K562 (cell line): ENCODE results near the gene KCP.

Source experiments
- CTCF ChIP-seq, 3 experiments: IDR thresholded peaks in 2 of 3; conservative IDR thresholded peaks in 1 of 3; 2 replicates each; pipeline ENCODE4 v1.5.1; 2011 to 2012; ENCODE audit warnings: low read length in 3 of 3, mild to moderate bottlenecking in 3 of 3, control low read depth in 2 of 3, improper control_type of control experiment in 1 of 3, inconsistent platforms in 1 of 3, low read depth in 1 of 3, mixed read lengths in 1 of 3, moderate library complexity in 1 of 3; ENCODE audit not compliant: insufficient read depth in 2 of 3
- ELF1 ChIP-seq: fragments of 200-800 bp; sonication (Bioruptor generic); IDR thresholded peaks from 2 replicates; pipeline ENCODE4 v1.6.1; 2016; ENCODE audit warnings: missing genetic modification characterization, missing compliant biosample characterization
- FOS ChIP-seq: IDR thresholded peaks from 3 replicates; pipeline ENCODE4 v1.6.1; 2011; ENCODE audit not compliant: insufficient read length; ENCODE audit errors: extremely low read depth
- MBD2 ChIP-seq: sonication (generic); IDR thresholded peaks from 2 replicates; pipeline ENCODE4 v1.6.1; 2016; ENCODE audit warnings: low read depth, borderline replicate concordance
- MCM5 ChIP-seq: fragments of 450-650 bp; IDR thresholded peaks from 2 replicates; pipeline ENCODE4 v1.6.1; 2016; ENCODE audit warnings: low read depth
- NCOA1 ChIP-seq: fragments of 450-650 bp; IDR thresholded peaks from 2 replicates; pipeline ENCODE4 v1.6.1; 2016; ENCODE audit warnings: low read depth
- NRF1 ChIP-seq, 2 experiments: fragments of 450-650 bp; IDR thresholded peaks in 1 of 2; conservative IDR thresholded peaks in 1 of 2; 2 replicates each; pipeline ENCODE4 v1.6.1; 2014; ENCODE audit warnings: mild to moderate bottlenecking in 2 of 2
- POLR2A ChIP-seq: fragments of 450-650 bp; conservative IDR thresholded peaks from 2 replicates; pipeline ENCODE4 v1.6.1; 2016
- POLR2AphosphoS5 ChIP-seq: IDR thresholded peaks from 2 replicates; pipeline ENCODE4 v1.6.1; 2011; ENCODE audit warnings: mild to moderate bottlenecking, low read depth, low read length, moderate library complexity; ENCODE audit not compliant: control insufficient read depth, insufficient read depth
- RB1 ChIP-seq: fragments of 450-650 bp; IDR thresholded peaks from 2 replicates; pipeline ENCODE4 v1.6.1; 2017; ENCODE audit warnings: low read depth, mild to moderate bottlenecking
- SMAD4 ChIP-seq: fragments of 250-450 bp; sonication (Bioruptor Pico); conservative IDR thresholded peaks from 2 replicates; pipeline ENCODE4 v1.8.0; 2021; ENCODE audit warnings: inconsistent platforms, mild to moderate bottlenecking, moderate library complexity

- no peak for TF ChIP-seq POLR2AphosphoS5
- TF ChIP-seq NRF1 (conservative IDR thresholded peaks at IDR 0.05 in 1 of 2, IDR thresholded peaks at IDR 0.05 in 1 of 2), result no peak
- no peak for TF ChIP-seq RB1
- TF ChIP-seq POLR2A, result no peak
- no peak for TF ChIP-seq MCM5
- TF ChIP-seq NCOA1, result no peak
- no peak for TF ChIP-seq ELF1 (tag)
- no peak for TF ChIP-seq SMAD4 (CRISPR knock-in tag)
- no peak for TF ChIP-seq FOS
- TF ChIP-seq CTCF (IDR thresholded peaks at IDR 0.05 in 2 of 3, conservative IDR thresholded peaks at IDR 0.05 in 1 of 3; ENCODE audit: insufficient read depth in 2 of 3, low read depth in 1 of 3, low read length in 3 of 3), result no peak
- no peak for TF ChIP-seq MBD2
These were observed 21.8 kb downstream of the KCP start for GRCh38 chr7:128888756-128889095.
